ENCODE measurements around the gene TIGD7. TPM values are rescaled to one million over a fixed set of nuclear protein-coding genes. Genes with fewer than 3 reads are reported as not detected.

The TIGD7 gene
- total and polyA plus RNA-seq, 2 of the 13 experiments (the other 11 are each of a cell fraction or from before 2014, with no cell fraction given), result not detected

- no peak; the same call in 1 of the 2 replicates for TF ChIP-seq ZNF558 (CRISPR knock-in tag; IDR thresholded peaks at IDR 0.05; ENCODE audit: borderline replicate concordance)
- TF ChIP-seq ZNF839 (CRISPR knock-in tag; IDR thresholded peaks at IDR 0.05; ENCODE audit: borderline replicate concordance), result 0 out of 2 replicates have a peak, but pooled peaks have one; percentile 47
- TF ChIP-seq ZNF430 (CRISPR knock-in tag; IDR thresholded peaks at IDR 0.05), result no peak; the same call in 1 of the 2 replicates
- peak; percentile 4 for TF ChIP-seq TAF15 (IDR thresholded peaks at IDR 0.05; ENCODE audit: low read depth, low read length, poor library complexity, severe bottlenecking)
- TF ChIP-seq ZNF362 (CRISPR knock-in tag; IDR thresholded peaks at IDR 0.05; ENCODE audit: borderline replicate concordance), result peak; percentile 9; the same call in 1 of the 2 replicates
- no peak for TF ChIP-seq KLF13 (CRISPR knock-in tag; IDR thresholded peaks at IDR 0.05)
- no peak for TF ChIP-seq KDM1A (CRISPR knock-in tag; IDR thresholded peaks at IDR 0.05)
- no peak for TF ChIP-seq ZNF83 (CRISPR knock-in tag; IDR thresholded peaks at IDR 0.05; ENCODE audit: borderline replicate concordance)
- TF ChIP-seq DZIP1 (CRISPR knock-in tag; IDR thresholded peaks at IDR 0.05), result 0 out of 2 replicates have a peak, but pooled peaks have one; percentile 44
- TF ChIP-seq U2AF2 (IDR thresholded peaks at IDR 0.05; ENCODE audit: low read depth, low read length), result peak; percentile 72; the same call in 1 of the 2 replicates
- TF ChIP-seq ZNF329 (CRISPR knock-in tag; IDR thresholded peaks at IDR 0.05; ENCODE audit: low read depth), result no peak
- no peak for TF ChIP-seq ZNF407 (CRISPR knock-in tag; IDR thresholded peaks at IDR 0.05; ENCODE audit: not compliant biosample characterization)
- TF ChIP-seq HNRNPUL1 (IDR thresholded peaks at IDR 0.05; ENCODE audit: low read depth, low read length), result no peak
- TF ChIP-seq KDM2A (CRISPR knock-in tag; IDR thresholded peaks at IDR 0.05; ENCODE audit: borderline replicate concordance, low read depth), result peak; percentile 87
These were observed 22.3 kb downstream of the TIGD7 start, which contains the start of gene ZNF263 (continued) for GRCh38 chr16:3282730-3283542.

Measured in HepG2 (cell line).